Spleen (tissue), 11 donors: Measurements from ENCODE around the gene CFAP91. TPM values are rescaled to one million over a fixed set of nuclear protein-coding genes. Genes with fewer than 3 reads are reported as not detected.

ENCODE experiments used
- DNase-seq: peaks from one replicate; pipeline ENCODE4 v3.0.0-alpha.2; 2020
- H3K27ac ChIP-seq, 8 donors: fragments of 200-600 bp; sonication (generic) in 7 of 8; 1 replicate in 4 of 8; 2 replicates in 4 of 8; pipeline versions ENCODE4 v1.5.0 to v1.8.0; 2016 to 2021; ENCODE audit warnings: inconsistent platforms in 4 of 8, mild to moderate bottlenecking in 4 of 8, moderate library complexity in 1 of 8
- H3K27me3 ChIP-seq, 7 donors: fragments of 200-600 bp; sonication (generic) in 6 of 7; replicated peaks in 1 of 7; 1 replicate in 4 of 7; 2 replicates in 3 of 7; pipeline versions ENCODE4 v1.5.0 to v1.8.0; 2016 to 2021; ENCODE audit warnings: inconsistent platforms in 3 of 7, mild to moderate bottlenecking in 1 of 7
- H3K36me3 ChIP-seq, 6 donors: fragments of 200-600 bp; sonication (generic) in 5 of 6; 1 replicate in 4 of 6; 2 replicates in 2 of 6; pipeline versions ENCODE4 v1.5.0 to v1.8.0; 2016 to 2021; ENCODE audit warnings: inconsistent platforms in 2 of 6
- H3K4me1 ChIP-seq, 6 donors: fragments of 200-600 bp; sonication (generic) in 5 of 6; 1 replicate in 3 of 6; 2 replicates in 3 of 6; pipeline versions ENCODE4 v1.5.0 to v1.8.0; 2016 to 2021; ENCODE audit warnings: inconsistent platforms in 3 of 6
- H3K4me3 ChIP-seq, 8 donors: fragments of 200-600 bp; sonication (generic) in 7 of 8; 1 replicate in 4 of 8; 2 replicates in 4 of 8; pipeline versions ENCODE4 v1.5.0 to v1.8.0; 2016 to 2021; ENCODE audit warnings: inconsistent platforms in 4 of 8, mild to moderate bottlenecking in 4 of 8, moderate library complexity in 2 of 8
- H3K9me3 ChIP-seq, 8 donors: fragments of 200-600 bp; sonication (generic) in 7 of 8; 1 replicate in 4 of 8; 2 replicates in 4 of 8; pipeline versions ENCODE4 v1.5.0 to v1.8.0; 2016 to 2021; ENCODE audit warnings: inconsistent platforms in 4 of 8
- POLR2A ChIP-seq, 3 donors: fragments of 450-650 bp; IDR thresholded peaks; one replicate each; pipeline ENCODE4 v1.5.1; 2017; ENCODE audit warnings: antibody characterized with exemption in 3 of 3, mild to moderate bottlenecking in 1 of 3
- POLR2AphosphoS5 ChIP-seq, 3 donors: sonication (generic); formaldehyde crosslinking; IDR thresholded peaks; one replicate each; pipeline ENCODE4 v1.5.1; 2017; ENCODE audit warnings: antibody characterized with exemption in 3 of 3
- WGBS, 5 donors: extraction: QIAGEN DNeasy Blood & Tissue Kit in 3 of 5; methylation state at CpG; one replicate each; pipeline versions ENCODE4 v1.1.5 to v1.1.7; 2013 to 2018; 5-methylcytosine and 5-hydroxymethylcytosine counted together
- intact Hi-C: fragments of 100-400 bp; cut with DNase I; formaldehyde crosslinking; loops from one replicate; pipeline ENCODE4 v1.15.0; 2023; ENCODE audit warnings: low total_unique reads
- polyA plus RNA-seq, 3 donors: library from polyadenylated mRNA; stranded (reverse); fragments of 200-250 nt; gene quantifications; one replicate each; pipeline ENCODE4 v1.2.1, GENCODE V29; 2013
- total RNA-seq, 7 donors: library from RNA; depleted of rRNA in 3 of 7; stranded (reverse); fragments of >200 nt in 3 of 7; fragmentation: NEBNext Ultra II Directional in 4 of 7; extraction: Animal tissue kit (Norgen Biotek cat#: 25700) in 4 of 7; gene quantifications; one replicate each; pipeline versions ENCODE4 v1.1.0 to v1.2.1, GENCODE V29; 2016 to 2021
- TF ChIP-seq, protein P1 (sequence below), 11 experiments: fragments of 200-600 bp in 7 of 11; fragments of 450-650 bp in 4 of 11; sonication (generic) in 4 of 11; IDR thresholded peaks in 8 of 11; conservative IDR thresholded peaks in 3 of 11; 1 replicate in 7 of 11; 2 replicates in 4 of 11; pipeline versions ENCODE4 v1.4.0 to v1.8.0; 2016 to 2021; ENCODE audit warnings: antibody characterized with exemption in 11 of 11, inconsistent platforms in 4 of 11, mild to moderate bottlenecking in 1 of 11
- donor health status: healthy with polysubstance abuse.
- donor health status: DM: no; HTN: no; CAD: no; lungs with moderate emphysema.
- donor health status: DM: no; HTN: no; CAD: no.
- donor health status: Bipolar disorder and iron deficiency.
- donor health status: healthy.
- donor health status: DM: no; HTN: no; CAD: no.
- donor health status: DM: yes; HTN: yes; CAD: no.

Gene CFAP91
- total and polyA plus RNA-seq, 10 donors: 11.0 to 141 (median 53.2) TPM

- Histone ChIP-seq H3K27me3 (no peaks in the 10 kb centered on the region), H3K27ac (peak overlapping the region in 6 of 8 donors; percentile 69 to 99 (median 97)), H3K4me3 (peak overlapping the region in 2 of 8 donors; percentile 73 to 85), H3K4me1 (peaks cover 13 to 57% (median 31%) of the 10 kb centered on the region in 6 donors), H3K36me3 (peaks cover 0 to 51% (median 39%) of the 10 kb centered on the region in 6 donors), H3K9me3 (no peaks in the 10 kb centered on the region)
- intact Hi-C loops: no loop called here
- no peak for DNase-seq
- TF ChIP-seq, protein P1, sequence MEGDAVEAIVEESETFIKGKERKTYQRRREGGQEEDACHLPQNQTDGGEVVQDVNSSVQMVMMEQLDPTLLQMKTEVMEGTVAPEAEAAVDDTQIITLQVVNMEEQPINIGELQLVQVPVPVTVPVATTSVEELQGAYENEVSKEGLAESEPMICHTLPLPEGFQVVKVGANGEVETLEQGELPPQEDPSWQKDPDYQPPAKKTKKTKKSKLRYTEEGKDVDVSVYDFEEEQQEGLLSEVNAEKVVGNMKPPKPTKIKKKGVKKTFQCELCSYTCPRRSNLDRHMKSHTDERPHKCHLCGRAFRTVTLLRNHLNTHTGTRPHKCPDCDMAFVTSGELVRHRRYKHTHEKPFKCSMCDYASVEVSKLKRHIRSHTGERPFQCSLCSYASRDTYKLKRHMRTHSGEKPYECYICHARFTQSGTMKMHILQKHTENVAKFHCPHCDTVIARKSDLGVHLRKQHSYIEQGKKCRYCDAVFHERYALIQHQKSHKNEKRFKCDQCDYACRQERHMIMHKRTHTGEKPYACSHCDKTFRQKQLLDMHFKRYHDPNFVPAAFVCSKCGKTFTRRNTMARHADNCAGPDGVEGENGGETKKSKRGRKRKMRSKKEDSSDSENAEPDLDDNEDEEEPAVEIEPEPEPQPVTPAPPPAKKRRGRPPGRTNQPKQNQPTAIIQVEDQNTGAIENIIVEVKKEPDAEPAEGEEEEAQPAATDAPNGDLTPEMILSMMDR (IDR thresholded peaks at IDR 0.05 in 8 of 11, conservative IDR thresholded peaks at IDR 0.05 in 3 of 11): no peak
- TF ChIP-seq POLR2AphosphoS5 (IDR thresholded peaks at IDR 0.05): no peak
- 86 to 93% (median 91%) methylated on average over 5 of the region's 5 CpGs for WGBS, 5 donors
These were observed 27.5 kb upstream of the CFAP91 start for GRCh38 chr3:119675188-119675874.

- Histone ChIP-seq H3K27ac (peak overlapping the region; percentile 69 to 99 (median 96)), H3K27me3 (no peaks in the 10 kb centered on the region), H3K9me3 (no peaks in the 10 kb centered on the region), H3K4me1 (peaks cover 12 to 55% (median 30%) of the 10 kb centered on the region in 6 donors), H3K36me3 (peaks cover 0 to 44% (median 36%) of the 10 kb centered on the region in 6 donors), H3K4me3 (peak overlapping the region in 7 of 8 donors; percentile 61 to 85 (median 72))
- DNase-seq: no peak
- WGBS, 5 donors: 38 to 73% (median 56%) methylated on average over 1 of the region's 1 CpG
- no peak for TF ChIP-seq POLR2A (IDR thresholded peaks at IDR 0.05)
- TF ChIP-seq POLR2AphosphoS5 (IDR thresholded peaks at IDR 0.05): no peak
- TF ChIP-seq, protein P1 (IDR thresholded peaks at IDR 0.05 in 8 of 11, conservative IDR thresholded peaks at IDR 0.05 in 3 of 11): no peak
- intact Hi-C loops: no loop called here
These were observed 26.8 kb upstream of the CFAP91 start for GRCh38 chr3:119676020-119676419.

- intact Hi-C loops: no loop called here
These were observed 25.8 kb upstream of the CFAP91 start, which contains the start of gene COX17 for GRCh38 chr3:119676771-119677640. Gene COX17 (minus strand): TSS chr3:119677406. CDS start chr3:119677310, 96 bp downstream.

More at GRCh38 chr3:119676771-119677640, 25.8 kb upstream of the CFAP91 start, which contains the start of gene COX17:
- peak within 1 kb of the TSS; percentile 69 to 99 (median 96) for H3K27ac ChIP-seq
- H3K4me3 ChIP-seq: peak within 1 kb of the TSS; percentile 52 to 85 (median 70)
- TF ChIP-seq POLR2AphosphoS5 (IDR thresholded peaks at IDR 0.05) (peak; percentile 91 to 95 (median 94)), POLR2A (IDR thresholded peaks at IDR 0.05) (peak in 2 of 3 donors; percentile 17 to 66)
- TF ChIP-seq, protein P1 (IDR thresholded peaks at IDR 0.05 in 8 of 11, conservative IDR thresholded peaks at IDR 0.05 in 3 of 11): peak in 1 of 11 experiments; percentile 6
- 0 to 1% (median 1%) methylated on average over 37 to 53 of the region's 54 CpGs for WGBS, 5 donors
- H3K4me1 ChIP-seq: peaks cover 12 to 55% (median 30%) of the 10 kb centered on the region in 6 donors
- DNase-seq: peak; percentile 97
- H3K27me3 ChIP-seq: no peaks in the 10 kb centered on the region
- H3K9me3 ChIP-seq: no peaks in the 10 kb centered on the region
- peaks cover 0 to 34% (median 29%) of the 10 kb centered on the region in 6 donors for H3K36me3 ChIP-seq
